GM12873 (cell line): ENCODE data around the gene SAFB2.

Source experiments
- CTCF ChIP-seq: IDR thresholded peaks from 2 replicates; pipeline ENCODE4 v1.5.1; 2012; ENCODE audit warnings: low read depth, mild to moderate bottlenecking, moderate library complexity, low read length, control low read depth; ENCODE audit not compliant: insufficient read depth; ENCODE audit errors: missing control alignments

SAFB2 gene

GRCh38 chr19:5588441-5588840, 34.1 kb downstream of the SAFB2 start:
- TF ChIP-seq CTCF, result no peak

- no peak for TF ChIP-seq CTCF
These were observed 34.9 kb downstream of the SAFB2 start for GRCh38 chr19:5587661-5588060.

- TF ChIP-seq CTCF, result no peak
These were observed 35.5 kb downstream of the SAFB2 start for GRCh38 chr19:5587071-5587455.

GRCh38 chr19:5586300-5587070, 36.1 kb downstream of the SAFB2 start:
- no peak for TF ChIP-seq CTCF

GRCh38 chr19:5585461-5586299, 36.9 kb downstream of the SAFB2 start:
- no peak for TF ChIP-seq CTCF

- no peak for TF ChIP-seq CTCF
These were observed 42.4 kb downstream of the SAFB2 start for GRCh38 chr19:5580161-5580571.

GRCh38 chr19:5579697-5580096, 42.9 kb downstream of the SAFB2 start:
- TF ChIP-seq CTCF, result no peak
